ENCODE results near the gene SVIP. TPM values are rescaled to one million over a fixed set of nuclear protein-coding genes. Genes with fewer than 3 reads are reported as not detected.

Gene SVIP
- total RNA-seq, 1 donor, result 2.9 TPM

GRCh38 chr11:22779850-22780249 lies 49.8 kb downstream of the SVIP start:
- Histone ChIP-seq H3K27me3 (ENCODE audit: insufficient read depth, low read length) (no peaks in the 10 kb centered on the region), H3K27ac (ENCODE audit: low read depth, low read length) (no peak overlapping the region), H3K4me3 (ENCODE audit: insufficient read depth, low read length) (no peak overlapping the region), H3K9me3 (ENCODE audit: low read depth, low read length) (no peaks in the 10 kb centered on the region), H3K4me1 (ENCODE audit: insufficient read depth, low read length) (no peaks in the 10 kb centered on the region), H2AFZ (ENCODE audit: low read length) (no peak overlapping the region), H3K79me2 (ENCODE audit: insufficient read depth, low read length) (no peaks in the 10 kb centered on the region), H4K20me1 (ENCODE audit: insufficient read depth, low read length) (no peaks in the 10 kb centered on the region), H3K36me3 (ENCODE audit: insufficient read depth, low read length) (no peaks in the 10 kb centered on the region), H3K4me2 (ENCODE audit: insufficient read depth, low read length) (no peak overlapping the region)
- no peak for DNase-seq (ENCODE audit: insufficient read length, low spot score, missing footprints)
- TF ChIP-seq, protein P1, sequence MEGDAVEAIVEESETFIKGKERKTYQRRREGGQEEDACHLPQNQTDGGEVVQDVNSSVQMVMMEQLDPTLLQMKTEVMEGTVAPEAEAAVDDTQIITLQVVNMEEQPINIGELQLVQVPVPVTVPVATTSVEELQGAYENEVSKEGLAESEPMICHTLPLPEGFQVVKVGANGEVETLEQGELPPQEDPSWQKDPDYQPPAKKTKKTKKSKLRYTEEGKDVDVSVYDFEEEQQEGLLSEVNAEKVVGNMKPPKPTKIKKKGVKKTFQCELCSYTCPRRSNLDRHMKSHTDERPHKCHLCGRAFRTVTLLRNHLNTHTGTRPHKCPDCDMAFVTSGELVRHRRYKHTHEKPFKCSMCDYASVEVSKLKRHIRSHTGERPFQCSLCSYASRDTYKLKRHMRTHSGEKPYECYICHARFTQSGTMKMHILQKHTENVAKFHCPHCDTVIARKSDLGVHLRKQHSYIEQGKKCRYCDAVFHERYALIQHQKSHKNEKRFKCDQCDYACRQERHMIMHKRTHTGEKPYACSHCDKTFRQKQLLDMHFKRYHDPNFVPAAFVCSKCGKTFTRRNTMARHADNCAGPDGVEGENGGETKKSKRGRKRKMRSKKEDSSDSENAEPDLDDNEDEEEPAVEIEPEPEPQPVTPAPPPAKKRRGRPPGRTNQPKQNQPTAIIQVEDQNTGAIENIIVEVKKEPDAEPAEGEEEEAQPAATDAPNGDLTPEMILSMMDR (IDR thresholded peaks at IDR 0.05; ENCODE audit: extremely low read depth, low read depth, low read length), result no peak

DNA sequence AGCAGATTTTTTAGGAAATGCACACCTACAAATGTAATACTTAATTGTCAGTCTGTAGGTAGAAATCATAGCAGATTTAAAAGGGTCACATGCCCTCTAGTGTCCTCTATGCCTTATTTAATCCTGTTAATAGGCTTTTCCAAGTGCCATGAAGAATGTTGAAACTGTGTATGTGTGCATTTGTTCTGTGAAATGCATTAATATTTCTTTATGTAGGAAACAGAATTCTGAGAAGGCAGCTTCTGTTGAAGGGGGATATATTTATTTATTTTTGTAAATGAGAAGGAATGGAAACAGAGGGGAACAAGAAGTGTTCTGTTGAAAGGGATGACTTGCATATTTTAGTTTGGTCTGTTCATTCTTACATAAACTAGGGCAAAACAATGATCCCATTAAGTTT lies 51.0 kb downstream of the SVIP start:
- Histone ChIP-seq H3K79me2 (ENCODE audit: insufficient read depth, low read length) (no peaks in the 10 kb centered on the region), H3K27ac (ENCODE audit: low read depth, low read length) (no peak overlapping the region), H2AFZ (ENCODE audit: low read length) (no peak overlapping the region), H3K36me3 (ENCODE audit: insufficient read depth, low read length) (no peaks in the 10 kb centered on the region), H3K27me3 (ENCODE audit: insufficient read depth, low read length) (no peaks in the 10 kb centered on the region), H4K20me1 (ENCODE audit: insufficient read depth, low read length) (no peaks in the 10 kb centered on the region), H3K4me3 (ENCODE audit: insufficient read depth, low read length) (no peak overlapping the region), H3K9me3 (ENCODE audit: low read depth, low read length) (no peaks in the 10 kb centered on the region), H3K4me2 (ENCODE audit: insufficient read depth, low read length) (no peak overlapping the region), H3K4me1 (ENCODE audit: insufficient read depth, low read length) (no peaks in the 10 kb centered on the region)
- TF ChIP-seq, protein P1 (IDR thresholded peaks at IDR 0.05; ENCODE audit: extremely low read depth, low read depth, low read length), result no peak
- no peak for DNase-seq (ENCODE audit: insufficient read length, low spot score, missing footprints)

DNA sequence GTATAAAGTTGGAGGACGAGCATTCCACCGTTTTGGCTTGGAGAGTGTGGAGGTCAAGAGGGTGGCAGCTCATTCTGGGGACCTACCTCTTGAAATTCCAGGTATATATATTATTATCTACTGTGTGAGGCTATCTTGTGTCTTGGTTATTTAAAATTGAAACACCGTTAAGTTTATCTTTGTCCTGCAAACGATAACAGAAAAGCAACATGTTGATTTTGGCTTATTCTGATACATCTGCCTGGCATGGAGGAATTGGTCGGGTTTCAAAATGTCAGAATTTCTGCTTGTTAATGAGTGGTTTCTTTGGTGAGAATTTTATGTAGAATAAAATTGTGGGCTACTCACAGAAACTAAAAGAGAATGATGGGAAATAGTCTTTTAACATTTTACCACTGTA lies 54.4 kb downstream of the SVIP start:
- no peak overlapping the region for H3K4me3 ChIP-seq (ENCODE audit: insufficient read depth, low read length)
- no peaks in the 10 kb centered on the region for H3K36me3 ChIP-seq (ENCODE audit: insufficient read depth, low read length)
- H3K27me3 ChIP-seq (ENCODE audit: insufficient read depth, low read length), result no peaks in the 10 kb centered on the region
- TF ChIP-seq, protein P1 (IDR thresholded peaks at IDR 0.05; ENCODE audit: extremely low read depth, low read depth, low read length), result no peak
- H3K9me3 ChIP-seq (ENCODE audit: low read depth, low read length), result no peaks in the 10 kb centered on the region
- no peak overlapping the region for H3K27ac ChIP-seq (ENCODE audit: low read depth, low read length)
- no peaks in the 10 kb centered on the region for H4K20me1 ChIP-seq (ENCODE audit: insufficient read depth, low read length)
- DNase-seq (ENCODE audit: insufficient read length, low spot score, missing footprints), result no peak
- no peaks in the 10 kb centered on the region for H3K4me1 ChIP-seq (ENCODE audit: insufficient read depth, low read length)
- H3K79me2 ChIP-seq (ENCODE audit: insufficient read depth, low read length), result no peaks in the 10 kb centered on the region
- no peak overlapping the region for H3K4me2 ChIP-seq (ENCODE audit: insufficient read depth, low read length)
- H2AFZ ChIP-seq (ENCODE audit: low read length), result no peak overlapping the region

DNA sequence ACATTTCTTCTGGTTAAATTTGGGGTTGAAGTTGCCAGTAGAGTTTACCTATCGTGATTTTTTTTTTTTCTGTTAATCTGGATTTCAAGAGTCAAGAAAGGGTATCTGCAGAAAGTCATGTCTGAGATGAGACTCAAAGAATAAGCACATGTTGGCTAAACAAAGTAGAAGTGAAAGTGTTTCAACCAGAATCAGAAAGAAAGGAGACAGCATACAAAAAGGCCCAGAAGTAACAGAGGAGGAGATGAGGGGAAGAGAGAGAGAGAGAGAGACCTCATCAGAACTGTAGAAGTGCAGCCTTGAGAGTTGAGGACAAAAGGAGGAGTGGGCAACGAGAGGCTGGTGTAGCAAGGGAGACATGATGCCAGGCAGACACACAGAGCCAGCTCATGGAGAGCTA lies 54.9 kb downstream of the SVIP start:
- no peaks in the 10 kb centered on the region for H3K36me3 ChIP-seq (ENCODE audit: insufficient read depth, low read length)
- no peaks in the 10 kb centered on the region for H3K9me3 ChIP-seq (ENCODE audit: low read depth, low read length)
- no peak overlapping the region for H3K4me2 ChIP-seq (ENCODE audit: insufficient read depth, low read length)
- H2AFZ ChIP-seq (ENCODE audit: low read length), result no peak overlapping the region
- H4K20me1 ChIP-seq (ENCODE audit: insufficient read depth, low read length), result no peaks in the 10 kb centered on the region
- no peaks in the 10 kb centered on the region for H3K79me2 ChIP-seq (ENCODE audit: insufficient read depth, low read length)
- DNase-seq (ENCODE audit: insufficient read length, low spot score, missing footprints), result no peak
- no peak overlapping the region for H3K4me3 ChIP-seq (ENCODE audit: insufficient read depth, low read length)
- no peaks in the 10 kb centered on the region for H3K4me1 ChIP-seq (ENCODE audit: insufficient read depth, low read length)
- no peaks in the 10 kb centered on the region for H3K27me3 ChIP-seq (ENCODE audit: insufficient read depth, low read length)
- no peak overlapping the region for H3K27ac ChIP-seq (ENCODE audit: low read depth, low read length)
- TF ChIP-seq, protein P1 (IDR thresholded peaks at IDR 0.05; ENCODE audit: extremely low read depth, low read depth, low read length), result no peak

All from osteoblast (primary cell).